Measurements from ENCODE around the gene PTMS. TPM values are rescaled to one million over a fixed set of nuclear protein-coding genes. Genes with fewer than 3 reads are reported as not detected.

The PTMS gene
- total and polyA plus RNA-seq, 7 donors: 65.4 to 104 (median 82.6) TPM

DNA sequence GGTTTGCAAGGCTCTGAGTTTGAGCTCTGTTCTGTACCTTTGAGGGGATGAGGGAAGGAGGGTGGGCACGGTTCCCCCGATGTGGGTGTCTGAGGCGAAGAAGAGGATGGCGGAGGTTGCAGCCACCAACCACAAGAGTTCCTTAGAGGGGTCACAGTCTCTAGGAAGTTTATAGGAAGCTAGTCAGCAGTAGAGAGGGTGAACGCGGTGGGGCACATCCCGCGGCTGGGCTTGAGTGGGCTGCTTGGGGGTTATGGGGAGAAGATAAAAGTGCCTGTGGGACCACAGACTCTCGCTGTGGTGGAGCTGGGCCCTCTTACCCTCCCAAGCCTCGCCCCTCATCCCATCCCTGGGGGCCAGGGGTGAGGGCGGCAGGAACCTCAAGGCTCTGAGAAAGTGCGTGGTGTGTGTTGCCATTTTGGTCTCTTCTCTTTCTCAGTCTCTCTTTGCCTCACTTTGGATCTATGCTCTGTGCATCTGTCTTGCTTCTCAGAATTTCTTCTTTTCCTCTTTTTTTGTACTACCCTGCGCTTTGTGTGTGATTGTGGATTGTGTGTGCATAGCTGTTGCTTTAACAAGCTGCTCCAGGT is 25.9 kb downstream of the PTMS start:
- Histone ChIP-seq H3K4me1 (no peaks in the 10 kb centered on the region), H3K4me3 (peak overlapping the region; percentile 4), H3K36me3 (ENCODE audit: insufficient read depth in 1 of 2, low read depth in 1 of 2) (no peaks in the 10 kb centered on the region), H3K9me3 (no peaks in the 10 kb centered on the region), H3K27me3 (ENCODE audit: insufficient read depth in 3 of 3, low read length in 2 of 3) (peaks cover 0 to 10% (median 2%) of the 10 kb centered on the region in 3 donors), H3K27ac (no peak overlapping the region)
- ATAC-seq: peak in 1 of 4 donors; percentile 9
- DNase-seq: no peak
- 83 to 85% (median 84%) methylated on average over 9 to 13 of the region's 13 CpGs for WGBS, 3 donors
- intact Hi-C loops (cut with DNase I): no loop called here
- TF ChIP-seq, protein P1, sequence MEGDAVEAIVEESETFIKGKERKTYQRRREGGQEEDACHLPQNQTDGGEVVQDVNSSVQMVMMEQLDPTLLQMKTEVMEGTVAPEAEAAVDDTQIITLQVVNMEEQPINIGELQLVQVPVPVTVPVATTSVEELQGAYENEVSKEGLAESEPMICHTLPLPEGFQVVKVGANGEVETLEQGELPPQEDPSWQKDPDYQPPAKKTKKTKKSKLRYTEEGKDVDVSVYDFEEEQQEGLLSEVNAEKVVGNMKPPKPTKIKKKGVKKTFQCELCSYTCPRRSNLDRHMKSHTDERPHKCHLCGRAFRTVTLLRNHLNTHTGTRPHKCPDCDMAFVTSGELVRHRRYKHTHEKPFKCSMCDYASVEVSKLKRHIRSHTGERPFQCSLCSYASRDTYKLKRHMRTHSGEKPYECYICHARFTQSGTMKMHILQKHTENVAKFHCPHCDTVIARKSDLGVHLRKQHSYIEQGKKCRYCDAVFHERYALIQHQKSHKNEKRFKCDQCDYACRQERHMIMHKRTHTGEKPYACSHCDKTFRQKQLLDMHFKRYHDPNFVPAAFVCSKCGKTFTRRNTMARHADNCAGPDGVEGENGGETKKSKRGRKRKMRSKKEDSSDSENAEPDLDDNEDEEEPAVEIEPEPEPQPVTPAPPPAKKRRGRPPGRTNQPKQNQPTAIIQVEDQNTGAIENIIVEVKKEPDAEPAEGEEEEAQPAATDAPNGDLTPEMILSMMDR (IDR thresholded peaks at IDR 0.05): no peak

DNA sequence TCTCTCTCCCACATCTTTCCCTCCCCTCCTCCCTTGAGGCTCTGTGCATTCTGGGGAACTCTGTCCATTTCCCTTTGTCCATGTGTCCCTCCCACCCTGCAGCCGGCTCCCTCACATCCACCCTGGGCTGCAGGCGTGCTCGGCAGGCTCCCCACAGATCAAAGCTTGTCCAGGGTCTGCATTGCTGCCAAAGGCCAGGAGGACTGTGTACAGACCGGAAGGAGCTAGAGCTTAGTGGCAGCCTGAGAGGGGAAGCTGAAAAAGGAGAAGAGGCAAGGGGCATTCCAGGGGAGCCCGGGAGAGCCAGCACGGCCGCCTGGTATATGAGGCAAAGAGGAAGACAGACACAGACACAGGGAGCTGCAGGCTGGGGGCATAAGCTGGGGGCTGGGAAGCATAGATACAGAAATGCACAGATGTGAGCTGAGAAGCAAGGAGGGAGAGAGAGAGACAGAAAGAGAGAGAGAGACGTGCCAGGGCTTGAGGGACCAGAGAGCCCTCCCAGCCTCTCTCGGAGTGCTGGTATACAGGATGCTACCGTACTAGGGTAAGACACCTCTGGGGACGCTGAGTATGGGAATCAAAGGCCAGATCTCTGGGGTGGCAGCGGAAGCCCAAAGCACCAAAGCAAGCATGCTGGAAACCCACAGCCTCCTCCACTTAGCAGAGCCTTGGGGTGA is 26.5 kb downstream of the PTMS start:
- TF ChIP-seq, protein P1 (IDR thresholded peaks at IDR 0.05): no peak
- DNase-seq (peak; percentile 39 to 63), ATAC-seq (no peak)
- H3K27ac ChIP-seq: no peak overlapping the region
- intact Hi-C loops (cut with DNase I): no loop called here
- H3K4me1 ChIP-seq: no peaks in the 10 kb centered on the region
- no peaks in the 10 kb centered on the region for H3K36me3 ChIP-seq (ENCODE audit: insufficient read depth in 1 of 2, low read depth in 1 of 2)
- 26 to 28% (median 26%) methylated on average over 12 of the region's 12 CpGs for WGBS, 3 donors
- peaks cover 0 to 10% (median 2%) of the 10 kb centered on the region in 3 donors for H3K27me3 ChIP-seq (ENCODE audit: insufficient read depth in 3 of 3, low read length in 2 of 3)
- H3K9me3 ChIP-seq: no peaks in the 10 kb centered on the region
- no peak overlapping the region for H3K4me3 ChIP-seq

DNA sequence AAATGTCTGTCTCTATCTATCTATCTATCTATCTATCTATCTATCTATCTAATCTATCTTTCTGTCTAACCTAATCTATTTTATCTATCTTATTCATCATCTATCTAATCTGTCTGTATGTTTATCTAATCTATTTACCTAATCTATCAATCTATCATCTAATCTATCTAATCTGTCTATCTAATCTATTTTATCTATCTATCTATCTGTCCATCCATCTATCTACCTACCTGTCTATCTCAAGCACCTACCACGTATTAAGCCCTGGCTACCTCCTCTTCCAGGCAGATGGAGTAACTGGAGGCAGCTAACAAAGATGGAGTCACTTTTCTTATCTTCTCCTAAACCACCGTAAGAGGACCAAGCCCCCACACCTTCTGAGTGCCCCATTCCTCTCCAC is 28.9 kb downstream of the PTMS start:
- H3K27ac ChIP-seq: no peak overlapping the region
- DNase-seq (no peak), ATAC-seq (no peak)
- no peak overlapping the region for H3K4me3 ChIP-seq
- 82 to 92% (median 85%) methylated on average over 2 of the region's 2 CpGs for WGBS, 3 donors
- no peaks in the 10 kb centered on the region for H3K36me3 ChIP-seq (ENCODE audit: insufficient read depth in 1 of 2, low read depth in 1 of 2)
- H3K9me3 ChIP-seq: no peaks in the 10 kb centered on the region
- intact Hi-C loops (cut with DNase I): no loop called here
- TF ChIP-seq, protein P1 (IDR thresholded peaks at IDR 0.05): no peak
- peaks cover 0 to 10% (median 2%) of the 10 kb centered on the region in 3 donors for H3K27me3 ChIP-seq (ENCODE audit: insufficient read depth in 3 of 3, low read length in 2 of 3)
- H3K4me1 ChIP-seq: no peaks in the 10 kb centered on the region

DNA sequence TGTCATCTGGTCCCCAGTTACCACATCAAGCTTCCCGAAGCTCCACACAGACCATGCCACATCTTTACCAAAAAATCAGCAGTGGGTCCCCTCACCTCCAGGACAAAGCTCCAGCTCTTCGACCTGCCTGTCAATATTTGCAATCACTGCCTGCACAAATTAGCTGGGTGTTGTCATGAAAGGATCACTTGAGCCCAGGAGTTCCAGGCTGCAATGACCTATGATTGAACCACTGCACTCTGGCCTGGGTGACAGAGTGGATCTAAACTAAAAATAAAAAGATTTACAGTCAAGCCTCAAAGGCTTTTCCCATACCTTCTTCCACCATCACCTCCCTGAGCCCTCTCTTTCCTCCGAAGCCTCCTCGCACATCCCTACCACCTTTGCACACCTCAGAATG is 30.4 kb downstream of the PTMS start:
- Histone ChIP-seq H3K27me3 (ENCODE audit: insufficient read depth in 3 of 3, low read length in 2 of 3) (peaks cover 0 to 10% (median 2%) of the 10 kb centered on the region in 3 donors), H3K27ac (no peak overlapping the region), H3K4me3 (no peak overlapping the region), H3K9me3 (no peaks in the 10 kb centered on the region), H3K36me3 (ENCODE audit: insufficient read depth in 1 of 2, low read depth in 1 of 2) (no peaks in the 10 kb centered on the region), H3K4me1 (no peaks in the 10 kb centered on the region)
- intact Hi-C loops (cut with DNase I): no loop called here
- DNase-seq: no peak
- no peak for ATAC-seq
- WGBS, 3 donors: 92% methylated on average over 4 of the region's 4 CpGs
- TF ChIP-seq, protein P1 (IDR thresholded peaks at IDR 0.05): no peak

Measured in psoas muscle (tissue), 8 donors.